Measurements from ENCODE around the gene ZBP1.

Gene ZBP1

GRCh38 chr20:57568088-57568896, 51.9 kb downstream of the ZBP1 start:
- no peak for DNase-seq

GRCh38 chr20:57567471-57568079, 52.7 kb downstream of the ZBP1 start:
- no peak for DNase-seq

GRCh38 chr20:57566803-57567459, 53.3 kb downstream of the ZBP1 start:
- DNase-seq = no peak

GRCh38 chr20:57566399-57566798, 53.8 kb downstream of the ZBP1 start:
- DNase-seq = no peak

GRCh38 chr20:57564951-57565642, 55.1 kb downstream of the ZBP1 start:
- DNase-seq = no peak

- DNase-seq = no peak
Measured at GRCh38 chr20:57564180-57564802, 55.9 kb downstream of the ZBP1 start.

GRCh38 chr20:57563522-57563921, 56.7 kb downstream of the ZBP1 start:
- no peak for DNase-seq

- DNase-seq = no peak
Measured at GRCh38 chr20:57562541-57563465, 57.4 kb downstream of the ZBP1 start.

GRCh38 chr20:57561356-57562279, 58.6 kb downstream of the ZBP1 start:
- no peak for DNase-seq

- no peak for DNase-seq
Measured at GRCh38 chr20:57560554-57561355, 59.5 kb downstream of the ZBP1 start, which contains the start of gene PCK1. TSS of gene PCK1 (plus strand) at chr20:57561110. CDS start at chr20:57561412, 302 bp downstream.

GRCh38 chr20:57559658-57560553, 60.3 kb downstream of the ZBP1 start:
- no peak for DNase-seq

- no peak for DNase-seq
Measured at GRCh38 chr20:57559289-57559634, 61.0 kb downstream of the ZBP1 start.

- no peak for DNase-seq
Measured at GRCh38 chr20:57558614-57559288, 61.5 kb downstream of the ZBP1 start.

- no peak for DNase-seq
Measured at GRCh38 chr20:57557926-57558613, 62.2 kb downstream of the ZBP1 start.

GRCh38 chr20:57556980-57557274, 63.3 kb downstream of the ZBP1 start:
- DNase-seq = no peak

GRCh38 chr20:57555457-57556184, 64.6 kb downstream of the ZBP1 start:
- no peak for DNase-seq

Data from NCI-H2171 (cell line).